Glomerular visceral epithelial cell (primary cell): Measurements from ENCODE around the gene EHD1.

Experiments used
- DNase-seq: peaks from one replicate; pipeline ENCODE4 v3.0.0-alpha.2; 2016; ENCODE audit errors: extremely low spot score

Gene EHD1

GRCh38 chr11:64878494-64879243, at the start of gene EHD1:
TSS of gene EHD1 (minus strand) at chr11:64878621. CDS start at chr11:64878464, 157 bp downstream.
- peak; percentile 98 for DNase-seq

DNA sequence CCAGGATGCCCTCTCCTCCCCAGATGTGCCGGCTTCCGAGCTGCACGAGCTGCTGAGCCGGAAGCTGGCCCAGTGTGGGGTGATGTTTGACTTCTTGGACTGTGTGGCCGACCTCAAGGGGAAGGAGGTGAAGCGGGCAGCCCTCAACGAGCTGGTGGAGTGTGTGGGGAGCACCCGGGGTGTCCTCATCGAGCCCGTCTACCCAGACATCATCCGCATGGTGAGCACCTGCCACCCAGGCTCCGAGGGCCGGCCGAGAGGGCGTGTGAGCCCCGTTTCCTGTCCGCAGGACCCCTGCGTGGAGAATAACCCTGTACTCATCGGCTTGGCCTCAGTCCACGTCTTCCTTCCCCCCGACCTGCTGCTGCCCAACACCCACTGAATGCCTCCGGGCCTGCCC, 48.3 kb upstream of the EHD1 start:
- no peak for DNase-seq

DNA sequence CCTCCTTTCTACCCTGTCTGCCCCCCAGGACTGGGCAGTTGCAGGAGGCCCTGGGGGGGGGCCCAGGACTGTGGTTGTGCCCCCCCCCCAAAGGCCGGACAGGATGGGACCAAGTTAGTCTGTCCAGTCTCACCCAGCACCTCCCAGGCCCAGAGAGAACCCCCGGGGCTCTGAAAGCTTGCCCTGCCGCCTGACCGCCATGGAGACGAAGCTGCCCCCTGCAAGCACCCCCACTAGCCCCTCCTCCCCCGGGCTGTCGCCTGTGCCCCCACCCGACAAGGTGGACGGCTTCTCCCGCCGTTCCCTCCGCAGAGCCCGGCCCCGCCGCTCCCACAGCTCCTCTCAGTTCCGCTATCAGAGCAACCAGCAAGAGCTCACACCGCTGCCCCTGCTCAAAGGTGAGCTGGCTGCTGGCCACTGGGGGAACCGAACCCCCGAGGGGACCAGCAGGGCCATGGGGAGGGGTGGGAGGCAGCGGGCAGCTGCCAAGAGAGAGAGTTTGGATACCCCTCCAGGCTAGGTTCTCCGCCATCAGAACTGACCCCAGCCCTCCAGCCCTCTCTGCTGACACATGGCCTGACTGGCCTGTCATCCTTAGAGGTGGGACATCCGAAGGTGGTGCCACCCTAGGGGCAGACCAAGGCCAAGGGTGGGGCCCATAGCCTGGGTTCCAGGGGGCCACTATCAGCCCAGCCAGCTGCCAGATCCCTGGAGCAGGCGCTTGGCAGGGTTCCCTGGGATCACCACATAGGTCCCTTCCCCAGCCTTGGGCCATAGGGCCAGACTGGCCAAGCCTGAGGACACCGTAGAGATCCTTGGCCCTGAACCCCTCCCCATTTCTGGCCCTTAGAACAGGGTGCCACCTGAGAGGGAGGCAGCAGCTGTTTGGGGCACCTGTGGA, 47.4 kb upstream of the EHD1 start:
- no peak for DNase-seq

DNA sequence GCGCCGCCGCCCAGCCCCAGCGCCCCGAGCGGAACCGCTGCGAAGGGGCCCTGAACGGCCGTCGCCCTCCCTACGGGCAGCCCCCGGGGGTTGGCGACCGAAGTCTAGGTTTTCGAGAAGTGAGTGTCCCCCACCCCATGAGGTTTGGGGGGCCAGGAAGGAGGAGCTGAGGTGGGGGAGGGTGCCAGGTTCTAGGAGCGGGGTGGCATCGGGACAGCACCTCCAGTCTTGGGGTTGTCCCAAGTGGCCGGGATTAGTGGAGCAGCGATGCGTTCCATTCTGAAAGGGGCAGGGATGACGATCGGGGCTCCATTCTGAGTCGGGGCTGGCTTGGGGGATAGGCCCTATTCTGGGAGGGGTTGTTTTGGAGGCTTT, 46.5 kb upstream of the EHD1 start:
- no peak for DNase-seq

DNA sequence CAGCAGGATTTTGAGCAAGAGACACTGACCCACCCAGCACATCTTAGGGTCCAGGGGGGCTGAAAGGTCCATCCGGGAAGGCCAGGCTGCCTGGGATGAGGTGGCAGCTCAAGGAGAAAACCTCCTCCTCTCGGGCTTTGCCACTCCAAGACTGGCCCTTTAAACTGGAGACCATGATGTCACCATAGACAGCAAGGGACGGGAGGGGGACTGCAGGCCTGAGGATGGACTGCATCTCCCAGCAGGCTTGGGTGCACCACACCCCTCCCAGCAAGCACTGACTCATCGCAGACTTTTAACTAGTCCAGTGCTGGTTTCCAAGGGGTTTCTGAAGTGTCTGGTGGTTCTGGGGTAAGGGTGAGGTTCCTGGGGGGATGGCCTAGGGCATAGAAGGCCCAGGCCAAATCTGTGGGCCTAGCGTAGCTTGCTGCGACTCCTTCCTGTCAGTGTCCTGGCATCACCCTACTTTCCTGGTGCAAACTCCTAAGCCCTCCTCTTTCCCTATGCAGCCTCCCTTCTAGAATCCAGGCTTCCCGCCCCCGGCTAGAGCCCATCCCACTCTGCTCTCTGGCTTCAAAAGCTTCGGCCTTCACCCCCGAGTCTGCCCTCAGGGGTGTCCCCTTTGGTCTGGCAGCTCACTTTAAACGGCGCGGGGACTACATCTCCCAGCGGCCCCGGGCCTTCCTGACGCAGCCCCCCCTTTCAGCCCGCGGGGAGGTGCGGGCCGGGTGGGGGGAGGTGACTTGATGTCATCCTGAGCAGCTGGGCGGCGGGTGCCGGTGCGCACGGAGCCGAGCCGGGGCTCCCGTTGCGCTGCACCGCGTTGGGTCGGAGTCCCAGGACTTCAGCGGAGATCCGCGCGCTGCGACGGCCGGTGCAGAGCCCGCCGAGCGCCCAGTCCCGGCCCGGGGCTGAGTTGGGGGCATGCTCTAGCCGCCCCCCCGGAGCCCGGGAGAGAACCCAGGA, 45.8 kb upstream of the EHD1 start, which contains the start of gene PPP2R5B:
Gene PPP2R5B, plus strand, starts transcription at position 746 of the 966 bp plus-strand sequence. CDS start 1,046 bp downstream, outside the sequence.
- DNase-seq: peak; percentile 89

- no peak for DNase-seq
Observed at GRCh38 chr11:64923151-64923661, 44.8 kb upstream of the EHD1 start.

DNA sequence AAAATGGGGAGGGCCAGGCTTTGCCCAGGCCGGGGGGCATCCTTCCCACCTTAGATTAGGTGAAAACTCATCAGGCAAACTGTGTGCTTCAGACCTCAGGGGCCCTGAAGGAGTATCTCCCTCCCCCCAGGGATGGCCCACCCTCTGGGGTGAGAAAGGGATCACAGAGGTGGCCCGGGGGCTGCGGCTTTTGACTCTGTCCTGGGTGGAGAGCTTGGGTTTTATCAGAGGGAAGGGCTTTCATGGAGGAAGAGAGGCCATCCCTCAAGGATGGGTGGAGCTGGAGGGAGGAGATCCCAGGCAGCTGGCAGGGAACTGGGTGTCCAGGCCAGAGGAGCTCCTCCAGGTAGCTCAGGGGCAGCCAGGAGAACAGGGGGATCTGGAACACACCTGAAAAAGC, 43.0 kb upstream of the EHD1 start:
- DNase-seq: no peak

GRCh38 chr11:64920124-64920523, 41.7 kb upstream of the EHD1 start:
- DNase-seq: no peak

DNA sequence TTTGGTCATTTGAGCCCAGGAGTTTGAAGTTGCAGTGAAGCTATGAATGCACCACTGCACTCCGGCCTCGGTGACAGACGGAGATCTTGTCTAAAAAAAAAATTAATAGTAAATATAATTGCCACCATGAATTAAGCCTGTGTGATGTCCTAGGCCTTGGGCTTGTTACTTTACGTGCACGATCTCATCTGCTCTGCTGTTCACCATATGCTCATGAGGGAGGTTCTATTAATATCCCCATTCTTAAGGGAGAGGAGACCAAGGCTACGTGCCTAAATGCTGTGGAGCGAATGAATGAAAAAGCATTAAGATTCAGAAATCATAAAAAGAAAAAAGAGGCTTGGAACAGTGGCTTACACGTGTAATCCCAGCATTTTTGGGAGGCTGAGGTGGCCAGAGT, 41.2 kb upstream of the EHD1 start:
- no peak for DNase-seq

- peak; percentile 41 for DNase-seq
Observed at GRCh38 chr11:64918017-64918416, 39.6 kb upstream of the EHD1 start.

- DNase-seq: no peak
Observed at GRCh38 chr11:64917663-64917995, 39.2 kb upstream of the EHD1 start.

DNA sequence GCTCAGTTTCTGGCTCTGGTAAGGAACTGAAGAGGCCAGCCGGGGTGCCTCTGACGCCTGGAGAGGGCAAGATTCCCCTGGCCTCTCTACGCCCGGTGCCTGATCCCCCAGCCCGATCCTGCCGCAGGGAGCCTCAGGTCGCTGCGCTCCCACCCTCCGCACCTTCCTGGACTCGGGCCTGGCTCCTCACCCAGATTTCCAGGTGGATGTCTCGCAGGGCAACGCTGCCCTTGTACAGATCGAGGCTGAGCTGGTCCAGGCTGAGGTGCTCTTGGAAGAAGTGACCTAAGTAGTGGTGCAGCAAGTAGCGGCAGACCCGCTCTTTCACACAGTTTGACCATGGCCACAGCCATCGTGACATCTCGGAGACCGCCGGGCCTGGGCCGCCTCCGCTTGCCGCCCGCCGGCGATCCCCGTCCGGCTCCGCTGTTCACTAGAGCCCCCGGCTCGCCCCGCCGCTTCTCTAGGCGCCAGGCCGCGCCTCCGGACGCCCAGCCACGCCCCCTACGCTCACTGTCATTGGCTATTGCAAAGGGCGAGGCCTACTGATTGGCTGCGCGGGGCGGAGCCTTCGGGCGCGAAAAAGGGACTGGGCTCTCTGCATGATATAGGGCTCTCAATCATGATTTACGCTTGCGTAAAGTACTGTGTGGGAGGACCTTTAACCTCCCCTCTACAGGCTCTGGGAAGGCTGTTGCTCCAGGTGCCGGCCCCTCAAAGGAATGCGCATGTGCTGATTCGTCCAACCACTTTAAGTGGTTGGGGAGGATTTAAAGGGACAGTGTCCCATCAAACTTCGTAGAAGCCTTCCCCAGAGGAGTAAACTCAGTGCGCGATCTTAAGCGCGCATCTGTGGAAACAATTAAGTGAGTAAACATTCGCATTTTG, 38.6 kb upstream of the EHD1 start, which contains the start of gene ATG2A:
Gene ATG2A, minus strand, starts transcription at position 435 of the 888 bp plus-strand sequence. Its CDS starts 74 bp downstream, at position 361.
- DNase-seq: peak; percentile 99

DNA sequence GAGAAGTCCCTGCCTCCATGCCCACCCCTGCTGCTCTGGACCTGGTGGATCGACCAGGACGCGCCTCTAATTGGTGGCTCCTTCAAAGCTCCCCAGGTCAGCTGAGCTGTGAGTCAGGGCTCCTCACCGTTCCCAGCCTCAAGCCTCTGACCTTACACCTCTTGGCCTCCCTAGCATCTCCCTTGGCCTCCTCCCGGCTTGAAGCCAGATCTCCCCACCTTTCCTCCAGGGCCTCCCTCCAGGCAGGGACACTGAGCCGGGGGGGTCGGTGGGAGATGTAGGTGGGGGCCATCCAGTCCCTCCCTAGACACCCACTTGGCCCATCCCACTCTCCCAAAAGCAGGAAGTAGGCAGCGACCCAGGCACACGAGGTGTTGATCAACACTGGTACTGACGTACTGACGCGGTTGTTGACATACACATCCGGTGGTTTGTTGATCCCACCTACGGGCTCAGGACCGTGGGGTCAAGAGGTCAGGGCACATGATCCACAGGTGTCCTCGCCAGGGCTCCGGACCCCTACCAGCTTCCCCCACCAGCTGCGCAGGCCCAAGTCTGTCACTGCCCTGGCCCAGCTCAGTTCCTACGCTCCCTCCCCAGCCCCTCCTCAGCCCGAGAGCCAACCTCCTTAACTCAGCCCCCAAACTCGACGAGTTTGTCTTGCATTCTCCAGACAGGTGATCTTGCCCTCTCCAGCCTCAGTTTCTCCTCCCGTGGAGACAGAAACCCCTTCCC, 37.8 kb upstream of the EHD1 start:
- peak; percentile 36 for DNase-seq

GRCh38 chr11:64915376-64915887, 37.0 kb upstream of the EHD1 start:
- no peak for DNase-seq

DNA sequence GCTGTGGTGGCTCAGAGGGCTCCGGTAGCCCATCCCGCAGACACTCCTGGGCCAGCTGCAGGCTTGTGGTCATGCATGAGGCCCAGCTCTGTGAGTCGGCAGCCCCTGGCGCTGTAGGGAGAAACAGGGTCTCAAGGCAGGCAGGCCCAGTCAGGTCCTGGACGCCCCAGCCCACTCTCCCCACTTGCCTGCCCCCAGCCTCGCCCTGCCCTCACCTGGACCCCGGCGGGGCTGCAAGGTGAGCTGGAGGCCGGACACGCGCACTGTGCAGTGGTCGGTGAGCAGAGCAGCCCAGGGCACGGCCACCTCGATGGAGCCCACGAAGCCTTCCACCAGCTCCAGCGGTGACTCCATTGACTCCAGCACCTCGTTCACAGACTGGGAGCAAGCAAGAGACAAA, 35.7 kb upstream of the EHD1 start:
- no peak for DNase-seq

GRCh38 chr11:64913171-64913727, 34.8 kb upstream of the EHD1 start:
- DNase-seq: no peak

DNA sequence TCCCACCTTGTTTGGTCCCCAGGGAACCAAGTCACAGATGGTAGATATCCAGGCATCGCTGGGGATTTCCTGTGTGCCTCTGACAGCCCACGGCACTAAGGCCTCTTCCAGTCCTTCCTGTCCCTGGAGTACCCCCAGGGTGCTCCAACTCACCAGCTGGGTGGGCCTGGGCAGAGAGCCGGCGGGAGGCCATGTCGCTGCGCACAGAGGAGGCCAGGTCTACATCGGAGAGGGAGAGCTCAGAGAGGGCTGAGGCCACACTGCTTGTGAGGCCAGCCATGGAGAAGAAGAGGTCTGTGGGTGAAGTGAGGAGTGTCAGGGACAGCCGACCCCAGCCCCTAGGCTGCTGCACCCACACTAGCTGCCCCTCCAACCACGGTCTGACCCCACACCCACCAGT, 33.3 kb upstream of the EHD1 start:
- no peak for DNase-seq

DNA sequence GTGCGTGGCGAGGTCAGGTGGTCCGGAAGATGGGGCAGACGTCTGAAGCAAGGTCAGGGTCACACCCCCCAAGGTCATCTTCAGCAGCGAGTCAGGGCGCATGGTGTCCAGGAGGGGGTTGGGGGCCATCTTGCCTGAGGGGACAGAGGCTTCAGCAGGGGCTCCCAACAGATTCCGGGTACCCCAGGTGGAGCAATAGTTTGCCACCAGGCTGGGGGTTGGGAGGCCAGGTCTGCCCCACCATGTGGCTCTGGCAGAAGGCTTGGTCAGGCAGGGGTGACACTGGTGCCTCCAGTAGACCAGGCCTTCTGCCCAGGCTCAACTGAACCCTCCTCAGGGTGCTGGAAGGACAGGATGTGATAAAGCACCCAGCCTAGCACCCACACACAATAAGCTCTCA, 32.7 kb upstream of the EHD1 start:
- DNase-seq: no peak

GRCh38 chr11:64910451-64911093, 32.2 kb upstream of the EHD1 start:
- no peak for DNase-seq
